K562 (cell line): Measurements from ENCODE around the gene FREM1. TPM values are rescaled to one million over a fixed set of nuclear protein-coding genes. Genes with fewer than 3 reads are reported as not detected.

ENCODE experiments used
- ATAC-seq: fragments of 200-7000 bp; cut with Tn5 transposase; 3 replicates; pipeline ENCODE4 v1.9.1; 2020; ENCODE audit warnings: moderate library complexity
- BruUV-seq: library from RNA; stranded (reverse); fragments of 400-500 nt; replicated peaks from 2 replicates; lab custom pipeline; 2021; lab: Mats Ljungman, UMichigan
- CTCF ChIA-PET: fragments of 300-600 bp; formaldehyde crosslinking; extraction: SDS; loops from one replicate; lab custom pipeline; 2021; ENCODE audit warnings: low intra/inter-chr PET ratio; lab: Yijun Ruan, JAX
- POLR2A ChIA-PET: fragments of 300-600, 350-650 bp; sonication (Branson Sonifier 250); formaldehyde crosslinking; extraction: SDS; loops from one replicate; lab custom pipeline; 2021; ENCODE audit warnings: antibody characterized with exemption, inconsistent platforms; lab: Yijun Ruan, JAX
- DNase-seq, 4 experiments: peaks; one replicate each; pipeline versions ENCODE4 v3.0.0 to v3.0.0-alpha.2; 2011 to 2018; ENCODE audit warnings: low spot score in 3 of 4, mixed read lengths in 3 of 4; ENCODE audit errors: extremely low read depth in 1 of 4
- FAIRE-seq: peaks from 2 replicates; lab custom pipeline; 2011; peaks lifted over from hg19 to GRCh38; lab: Jason Lieb, UNC
- H2AFZ ChIP-seq: 2 replicates; pipeline ENCODE4 v1.6.0; 2011; ENCODE audit warnings: low read depth, low read length, control low read depth, inconsistent platforms
- H3K27ac ChIP-seq: fragments of 200-600 bp; 3 replicates; pipeline ENCODE4 v1.8.0; 2011; ENCODE audit warnings: low read depth, mild to moderate bottlenecking, control low read depth, inconsistent platforms, low read length, moderate library complexity, mixed read lengths; ENCODE audit errors: extremely low read depth
- H3K27me3 ChIP-seq, 2 experiments: fragments of 300-600 bp in 1 of 2; 2 replicates in 1 of 2; 3 replicates in 1 of 2; pipeline versions ENCODE4 v1.6.0 to v1.8.0; 2011; ENCODE audit warnings: inconsistent platforms in 2 of 2, low read length in 2 of 2, mild to moderate bottlenecking in 1 of 2, mixed read lengths in 1 of 2, moderate library complexity in 1 of 2; ENCODE audit not compliant: control insufficient read depth in 2 of 2, insufficient read depth in 2 of 2
- H3K36me3 ChIP-seq: fragments of 300-600 bp; 3 replicates; pipeline ENCODE4 v1.8.0; 2011; ENCODE audit warnings: mild to moderate bottlenecking, low read length, inconsistent platforms; ENCODE audit not compliant: control insufficient read depth, insufficient read depth
- H3K4me1 ChIP-seq, 2 experiments: fragments of 200-600 bp in 1 of 2; replicated peaks in 1 of 2; 2 replicates in 1 of 2; 3 replicates in 1 of 2; pipeline versions ENCODE4 v1.5.1 to v1.8.0; 2011; ENCODE audit warnings: inconsistent platforms in 2 of 2, low read length in 2 of 2, mild to moderate bottlenecking in 1 of 2, mixed read lengths in 1 of 2, moderate library complexity in 1 of 2; ENCODE audit not compliant: control insufficient read depth in 2 of 2, insufficient read depth in 2 of 2
- H3K4me2 ChIP-seq: 2 replicates; pipeline ENCODE4 v1.6.1; 2011; ENCODE audit warnings: low read length, control low read depth, inconsistent platforms, mixed read lengths; ENCODE audit not compliant: insufficient read depth
- H3K4me3 ChIP-seq: fragments of 200-600 bp; sonication (generic), shearing (Covaris generic); 2 replicates; pipeline ENCODE4 v1.5.1; 2016; ENCODE audit warnings: control low read depth, inconsistent platforms
- H3K79me2 ChIP-seq: fragments of 200-600 bp; 3 replicates; pipeline ENCODE4 v1.8.0; 2011; ENCODE audit warnings: low read length, inconsistent platforms; ENCODE audit not compliant: control insufficient read depth, insufficient read depth
- H3K9ac ChIP-seq, 2 experiments: 2 replicates each; pipeline versions ENCODE4 v1.6.0 to v1.6.1; 2011; ENCODE audit warnings: low read depth in 2 of 2, low read length in 2 of 2, control low read depth in 1 of 2, inconsistent platforms in 1 of 2, mild to moderate bottlenecking in 1 of 2, mixed read lengths in 1 of 2; ENCODE audit not compliant: insufficient read depth in 1 of 2
- H3K9me1 ChIP-seq: one replicate; pipeline ENCODE4 v1.6.0; 2011; ENCODE audit warnings: inconsistent platforms, mild to moderate bottlenecking, low read length, moderate library complexity; ENCODE audit not compliant: control insufficient read depth, insufficient read depth
- H3K9me3 ChIP-seq: replicated peaks from 2 replicates; pipeline ENCODE4 v1.5.1; 2011; ENCODE audit warnings: low read depth, low read length, inconsistent platforms; ENCODE audit not compliant: control insufficient read depth, insufficient read depth
- H4K20me1 ChIP-seq: replicated peaks from 2 replicates; pipeline ENCODE4 v1.6.1; 2011; ENCODE audit warnings: low read length, inconsistent platforms, mixed read lengths; ENCODE audit not compliant: control insufficient read depth, insufficient read depth
- CEBPB ChIP-seq: fragments of 450-650 bp; IDR thresholded peaks from 2 replicates; pipeline ENCODE4 v1.6.1; 2016; ENCODE audit warnings: missing genetic modification characterization, missing compliant biosample characterization
- CHD1 ChIP-seq: fragments of 200-600 bp; sonication (generic); IDR thresholded peaks from one replicate; pipeline ENCODE4 v1.6.1; 2012; ENCODE audit warnings: mild to moderate bottlenecking, moderate library complexity, low read length, inconsistent platforms
- E2F3 ChIP-seq: fragments of 250-450 bp; sonication (Bioruptor Pico); IDR thresholded peaks from 2 replicates; pipeline ENCODE4 v1.4.0; 2020; ENCODE audit warnings: mild to moderate bottlenecking
- HDGF ChIP-seq: fragments of 450-650 bp; IDR thresholded peaks from 2 replicates; pipeline ENCODE4 v1.6.1; 2016
- HLTF ChIP-seq: fragments of 450-650 bp; IDR thresholded peaks from 2 replicates; pipeline ENCODE4 v1.6.1; 2016
- HMBOX1 ChIP-seq: sonication (generic); IDR thresholded peaks from 2 replicates; pipeline ENCODE4 v1.6.1; 2016
- POLR2AphosphoS2 ChIP-seq: IDR thresholded peaks from 2 replicates; pipeline ENCODE4 v1.6.1; 2012; ENCODE audit warnings: low read length, improper control_type of control experiment
- PTTG1 ChIP-seq: fragments of 450-650 bp; IDR thresholded peaks from 2 replicates; pipeline ENCODE4 v1.6.1; 2016; ENCODE audit warnings: low read depth, mild to moderate bottlenecking, missing genetic modification characterization, missing compliant biosample characterization
- SNIP1 ChIP-seq: fragments of 450-650 bp; IDR thresholded peaks from 2 replicates; pipeline ENCODE4 v1.7.1; 2017; ENCODE audit warnings: low read depth, mild to moderate bottlenecking
- ZNF347 ChIP-seq: fragments of 450-650 bp; formaldehyde crosslinking; IDR thresholded peaks from 2 replicates; pipeline ENCODE4 v1.4.0; 2020; ENCODE audit warnings: low read depth, mild to moderate bottlenecking, moderate library complexity
- ZNF586 ChIP-seq: fragments of 450-650 bp; formaldehyde crosslinking; conservative IDR thresholded peaks from 2 replicates; pipeline ENCODE4 v1.4.0; 2020; ENCODE audit warnings: mild to moderate bottlenecking, moderate library complexity
- WGBS: fragments of 100-300 bp; shearing (Covaris generic); methylation state at CpG from one replicate; pipeline ENCODE4 v1.1.6; 2016; ENCODE audit warnings: low coverage, mixed read lengths; ENCODE audit not compliant: insufficient coverage; ENCODE audit errors: missing lambda C conversion rate; 5-methylcytosine and 5-hydroxymethylcytosine counted together
- in situ Hi-C: fragments of 300-500 bp; cut with MboI; formaldehyde crosslinking; loops from 4 replicates; pipeline ENCODE4 v1.15.0; 2018; ENCODE audit warnings: inconsistent platforms, mixed read lengths
- intact Hi-C: fragments of 100-400 bp; cut with micrococcal nuclease; formaldehyde crosslinking; loops from 2 replicates; pipeline ENCODE4 v1.14.2; 2022
- polyA plus RNA-seq, 8 experiments: library from polyadenylated mRNA; depleted of rRNA in 4 of 8; stranded (reverse) in 5 of 8; unstranded in 3 of 8; fragments of >200 nt; fragmentation: Nextera tagmentation in 2 of 8; fragmentation: Illumina TruSeq in 1 of 8; extraction: Ambion mirVana in 2 of 8; extraction: Trizol in 1 of 8; gene quantifications; 2 replicates each; pipeline versions ENCODE4 v1.2.1 to v1.2.3, GENCODE V29; 2011 to 2014; ENCODE audit warnings: inconsistent platforms in 1 of 8, missing spikeins in 1 of 8
- total RNA-seq, 7 experiments: library from RNA; depleted of rRNA in 6 of 7; stranded (reverse); fragments of >200 nt in 6 of 7; fragmentation: Illumina TruSeq in 2 of 7; extraction: Trizol in 2 of 7; gene quantifications; 2 replicates each; pipeline versions ENCODE4 v1.2.1 to v1.2.3, GENCODE V29; 2011 to 2021; ENCODE audit warnings: low replicate concordance in 1 of 7

Gene FREM1
- total and polyA plus RNA-seq, 9 of the 15 experiments (the other 6 are each of a cell fraction or from before 2014, with no cell fraction given): 0.03 to 0.24 (median 0.13) TPM; not detected in 2

GRCh38 chr9:14882090-14882489, 28.1 kb downstream of the FREM1 start:
- no peak overlapping the region for H3K9ac ChIP-seq
- no peaks in the 10 kb centered on the region for H3K79me2 ChIP-seq
- DNase-seq (no peak), FAIRE-seq (no peak), ATAC-seq (no peak)
- H3K9me1 ChIP-seq: no peaks in the 10 kb centered on the region
- no peaks in the 10 kb centered on the region for H3K36me3 ChIP-seq
- ChIA-PET POLR2A (no interaction called here), CTCF (no interaction called here)
- H3K4me2 ChIP-seq: no peak overlapping the region
- H4K20me1 ChIP-seq: no peaks in the 10 kb centered on the region
- H3K9me3 ChIP-seq: no peaks in the 10 kb centered on the region
- TF ChIP-seq SNIP1: no peak
- no peak for TF ChIP-seq HMBOX1
- TF ChIP-seq HLTF: no peak
- TF ChIP-seq E2F3 (CRISPR knock-in tag): no peak
- no peak for TF ChIP-seq POLR2AphosphoS2
- TF ChIP-seq HDGF: no peak
- TF ChIP-seq CHD1: no peak
- no peak for TF ChIP-seq PTTG1 (tag)
- TF ChIP-seq ZNF586 (CRISPR knock-in tag): no peak
- no peak for TF ChIP-seq ZNF347 (CRISPR knock-in tag)
- TF ChIP-seq CEBPB (tag): no peak
- no TSS peak for BruUV-seq
- intact Hi-C loops: no loop called here
- H3K4me3 ChIP-seq: no peak overlapping the region
- H2AFZ ChIP-seq: no peak overlapping the region
- WGBS: 0% methylated on average over 1 of the region's 1 CpG
- in situ Hi-C loops: no loop called here
- no peaks in the 10 kb centered on the region for H3K27me3 ChIP-seq
- H3K27ac ChIP-seq: no peak overlapping the region
- no peaks in the 10 kb centered on the region for H3K4me1 ChIP-seq
